Esophagus muscularis mucosa (tissue), 4 donors: Measurements from ENCODE around the gene FGD2. TPM values are rescaled to one million over a fixed set of nuclear protein-coding genes. Genes with fewer than 3 reads are reported as not detected.

ENCODE experiments used
- DNase-seq: peaks from one replicate; pipeline ENCODE4 v3.0.0-alpha.2; 2017; ENCODE audit errors: extremely low spot score
- H3K27ac ChIP-seq, 4 donors: fragments of 200-600 bp; sonication (generic); replicated peaks in 1 of 4; 1 replicate in 3 of 4; 2 replicates in 1 of 4; pipeline ENCODE4 v1.5.1; 2016 to 2019; ENCODE audit warnings: mild to moderate bottlenecking in 1 of 4
- H3K27me3 ChIP-seq, 4 donors: fragments of 200-600 bp; sonication (generic); one replicate each; pipeline versions ENCODE4 v1.5.1 to v1.6.0; 2016 to 2019
- H3K36me3 ChIP-seq, 4 donors: fragments of 200-600 bp; sonication (generic); one replicate each; pipeline ENCODE4 v1.5.1; 2016 to 2019
- H3K4me1 ChIP-seq, 4 donors: fragments of 200-600 bp; sonication (generic); one replicate each; pipeline ENCODE4 v1.5.1; 2016 to 2019
- H3K4me3 ChIP-seq, 4 donors: fragments of 200-600 bp; sonication (generic); 1 replicate in 2 of 4; 2 replicates in 2 of 4; pipeline ENCODE4 v1.5.1; 2016 to 2019; ENCODE audit warnings: mild to moderate bottlenecking in 4 of 4, moderate library complexity in 1 of 4
- H3K9me3 ChIP-seq, 4 donors: fragments of 200-600 bp; sonication (generic); 1 replicate in 3 of 4; 2 replicates in 1 of 4; pipeline ENCODE4 v1.5.1; 2016 to 2019
- CTCF ChIP-seq, 3 experiments: fragments of 200-600 bp in 2 of 3; fragments of 450-650 bp in 1 of 3; sonication (generic) in 2 of 3; IDR thresholded peaks; one replicate each; pipeline ENCODE4 v1.5.1; 2017 to 2019; ENCODE audit warnings: antibody characterized with exemption in 3 of 3, mild to moderate bottlenecking in 2 of 3, moderate library complexity in 1 of 3
- EP300 ChIP-seq: sonication (generic); formaldehyde crosslinking; IDR thresholded peaks from one replicate; pipeline ENCODE4 v1.6.1; 2017; ENCODE audit warnings: antibody characterized with exemption
- POLR2A ChIP-seq: fragments of 450-650 bp; IDR thresholded peaks from one replicate; pipeline ENCODE4 v1.6.1; 2017; ENCODE audit warnings: antibody characterized with exemption, moderate library complexity, mild to moderate bottlenecking, low read depth
- POLR2AphosphoS5 ChIP-seq, 2 donors: sonication (generic); formaldehyde crosslinking; IDR thresholded peaks; one replicate each; pipeline ENCODE4 v1.6.1; 2017; ENCODE audit warnings: antibody characterized with exemption in 2 of 2
- WGBS: methylation state at CpG from one replicate; pipeline ENCODE4 v1.1.5; 2018; 5-methylcytosine and 5-hydroxymethylcytosine counted together
- intact Hi-C: fragments of 100-400 bp; cut with DNase I; formaldehyde crosslinking; loops from one replicate; pipeline ENCODE4 v1.15.1; 2023
- total RNA-seq, 4 donors: library from RNA; depleted of rRNA; stranded (reverse); fragments of >200 nt; gene quantifications; one replicate each; pipeline versions ENCODE4 v1.1.0 to v1.2.1, GENCODE V29; 2016

Gene FGD2
- total RNA-seq, 4 donors from 2014 or later, result 13.9 to 23.1 (median 19.3) TPM

DNA sequence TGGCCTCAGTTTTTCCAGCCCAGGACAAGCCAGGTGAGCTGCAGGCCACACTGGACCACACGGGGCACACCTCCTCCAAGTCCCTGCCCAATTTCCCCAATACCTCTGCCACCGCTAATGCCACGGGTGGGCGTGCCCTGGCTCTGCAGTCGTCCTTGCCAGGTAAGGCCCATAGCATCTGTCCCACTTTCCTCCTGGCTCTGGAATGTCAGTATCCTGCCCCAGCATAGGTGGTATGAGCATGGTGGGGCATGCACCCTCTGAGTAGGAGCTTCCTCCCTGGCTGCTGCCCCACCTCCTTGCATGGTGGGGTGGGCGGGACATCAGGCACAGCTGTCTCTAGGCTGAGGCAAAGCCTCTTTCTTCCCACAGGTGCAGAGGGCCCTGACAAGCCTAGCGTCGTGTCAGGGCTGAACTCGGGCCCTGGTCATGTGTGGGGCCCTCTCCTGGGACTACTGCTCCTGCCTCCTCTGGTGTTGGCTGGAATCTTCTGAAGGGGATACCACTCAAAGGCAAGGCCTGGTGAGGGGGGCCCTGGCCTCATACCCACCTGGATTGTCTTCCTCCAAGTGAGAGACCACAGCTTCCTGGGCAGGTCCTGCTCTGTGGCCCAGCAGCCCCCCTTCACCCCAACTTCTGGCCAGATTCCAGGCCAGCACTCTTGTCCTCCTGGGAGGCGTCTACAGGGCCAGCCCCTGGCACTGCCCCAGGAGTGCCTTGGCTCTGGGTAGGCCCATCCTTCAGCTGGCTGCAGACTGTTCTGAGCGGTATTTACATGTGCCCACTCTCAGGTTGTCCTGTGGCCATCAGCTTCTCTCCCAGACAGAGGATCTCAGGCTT, 41.8 kb upstream of the FGD2 start:
- Histone ChIP-seq H3K27me3 (no peaks in the 10 kb centered on the region), H3K27ac (no peak overlapping the region), H3K36me3 (peaks cover 18 to 27% (median 24%) of the 10 kb centered on the region in 4 donors), H3K9me3 (no peaks in the 10 kb centered on the region), H3K4me3 (no peak overlapping the region), H3K4me1 (peaks cover 18 to 34% (median 23%) of the 10 kb centered on the region in 4 donors)
- intact Hi-C loops, result no loop called here
- DNase-seq, result no peak
- 65% methylated on average over 6 of the region's 11 CpGs for WGBS
- TF ChIP-seq POLR2A (no peak), EP300 (no peak), CTCF (IDR thresholded peaks at IDR 0.05) (no peak), POLR2AphosphoS5 (IDR thresholded peaks at IDR 0.05) (no peak)

GRCh38 chr6:36964349-36964748, 41.1 kb upstream of the FGD2 start:
- peaks cover 25 to 34% (median 30%) of the 10 kb centered on the region in 4 donors for H3K36me3 ChIP-seq
- WGBS, result 75% methylated on average over 6 of the region's 6 CpGs
- no peak overlapping the region for H3K27ac ChIP-seq
- intact Hi-C loops, result no loop called here
- H3K9me3 ChIP-seq, result no peaks in the 10 kb centered on the region
- H3K4me3 ChIP-seq, result no peak overlapping the region
- TF ChIP-seq POLR2A, result no peak
- TF ChIP-seq EP300, result no peak
- TF ChIP-seq POLR2AphosphoS5 (IDR thresholded peaks at IDR 0.05), result no peak
- no peak for TF ChIP-seq CTCF (IDR thresholded peaks at IDR 0.05)
- no peak for DNase-seq
- H3K4me1 ChIP-seq, result peaks cover 23 to 39% (median 27%) of the 10 kb centered on the region in 4 donors
- H3K27me3 ChIP-seq, result no peaks in the 10 kb centered on the region

- Histone ChIP-seq H3K9me3 (no peaks in the 10 kb centered on the region), H3K4me3 (no peak overlapping the region), H3K27ac (no peak overlapping the region), H3K36me3 (peaks cover 30 to 39% (median 36%) of the 10 kb centered on the region in 4 donors), H3K27me3 (no peaks in the 10 kb centered on the region), H3K4me1 (peaks cover 24 to 39% (median 30%) of the 10 kb centered on the region in 4 donors)
- DNase-seq, result no peak
- TF ChIP-seq POLR2AphosphoS5 (IDR thresholded peaks at IDR 0.05), result no peak
- no peak for TF ChIP-seq CTCF (IDR thresholded peaks at IDR 0.05)
- TF ChIP-seq POLR2A, result no peak
- no peak for TF ChIP-seq EP300
- 86% methylated on average over 1 of the region's 4 CpGs for WGBS
- intact Hi-C loops, result no loop called here
Measured at GRCh38 chr6:36964908-36965307, 40.5 kb upstream of the FGD2 start.

DNA sequence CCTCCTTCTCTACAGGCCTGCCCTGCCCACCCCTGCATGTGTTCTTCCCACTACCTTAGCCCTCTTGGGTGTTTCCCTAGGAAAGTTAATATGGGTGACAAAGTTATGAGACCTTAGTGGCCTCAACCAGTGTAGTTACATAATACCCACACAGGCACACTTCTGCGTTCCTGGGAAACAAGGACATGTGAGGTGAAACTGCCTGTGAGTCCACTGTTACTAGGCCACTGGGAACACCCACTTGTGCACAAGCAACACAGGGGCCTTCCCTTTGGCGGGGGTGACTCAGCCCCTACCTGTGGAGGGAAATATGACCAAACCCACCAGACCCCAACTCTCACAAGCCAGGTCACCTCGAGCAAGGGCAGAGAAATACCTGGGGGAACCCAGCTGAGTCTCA, 38.2 kb upstream of the FGD2 start:
- H3K9me3 ChIP-seq, result no peaks in the 10 kb centered on the region
- no peak for TF ChIP-seq CTCF (IDR thresholded peaks at IDR 0.05)
- no peak for TF ChIP-seq POLR2AphosphoS5 (IDR thresholded peaks at IDR 0.05)
- no peak for TF ChIP-seq EP300
- TF ChIP-seq POLR2A, result no peak
- H3K4me3 ChIP-seq, result no peak overlapping the region
- no peak for DNase-seq
- WGBS, result 92% methylated on average over 2 of the region's 3 CpGs
- H3K36me3 ChIP-seq, result peaks cover 54 to 63% (median 60%) of the 10 kb centered on the region in 4 donors
- no peaks in the 10 kb centered on the region for H3K27me3 ChIP-seq
- peaks cover 24 to 53% (median 33%) of the 10 kb centered on the region in 4 donors for H3K4me1 ChIP-seq
- intact Hi-C loops, result no loop called here
- no peak overlapping the region for H3K27ac ChIP-seq
